Adipocyte (in vitro differentiated cells): ENCODE data around the gene CD300LG.

Experiments used
- DNase-seq: peaks from one replicate; pipeline ENCODE4 v3.0.0-alpha.2; 2015; ENCODE audit warnings: low read depth
- H3K27me3 ChIP-seq: replicated peaks from 2 replicates; pipeline ENCODE4 v1.7.0; 2013; ENCODE audit warnings: mild to moderate bottlenecking, low read length, moderate library complexity; ENCODE audit not compliant: control insufficient read depth, insufficient read depth
- H3K36me3 ChIP-seq: 2 replicates; pipeline ENCODE4 v1.7.0; 2013; ENCODE audit warnings: low read length, mild to moderate bottlenecking, moderate library complexity; ENCODE audit not compliant: control insufficient read depth, insufficient read depth, severe bottlenecking
- H3K4me1 ChIP-seq: 2 replicates; pipeline ENCODE4 v1.7.0; 2013; ENCODE audit warnings: mild to moderate bottlenecking, low read length, moderate library complexity; ENCODE audit not compliant: control insufficient read depth, insufficient read depth
- H3K4me3 ChIP-seq: 2 replicates; pipeline ENCODE4 v1.7.0; 2013; ENCODE audit warnings: mild to moderate bottlenecking, low read length, moderate library complexity
- H3K9ac ChIP-seq: 2 replicates; pipeline ENCODE4 v1.7.0; 2013; ENCODE audit warnings: mild to moderate bottlenecking, low read length, moderate library complexity
- H3K9me3 ChIP-seq: 2 replicates; pipeline ENCODE4 v1.7.0; 2013; ENCODE audit warnings: mild to moderate bottlenecking, low read length, moderate library complexity; ENCODE audit not compliant: control insufficient read depth

CD300LG gene

DNA sequence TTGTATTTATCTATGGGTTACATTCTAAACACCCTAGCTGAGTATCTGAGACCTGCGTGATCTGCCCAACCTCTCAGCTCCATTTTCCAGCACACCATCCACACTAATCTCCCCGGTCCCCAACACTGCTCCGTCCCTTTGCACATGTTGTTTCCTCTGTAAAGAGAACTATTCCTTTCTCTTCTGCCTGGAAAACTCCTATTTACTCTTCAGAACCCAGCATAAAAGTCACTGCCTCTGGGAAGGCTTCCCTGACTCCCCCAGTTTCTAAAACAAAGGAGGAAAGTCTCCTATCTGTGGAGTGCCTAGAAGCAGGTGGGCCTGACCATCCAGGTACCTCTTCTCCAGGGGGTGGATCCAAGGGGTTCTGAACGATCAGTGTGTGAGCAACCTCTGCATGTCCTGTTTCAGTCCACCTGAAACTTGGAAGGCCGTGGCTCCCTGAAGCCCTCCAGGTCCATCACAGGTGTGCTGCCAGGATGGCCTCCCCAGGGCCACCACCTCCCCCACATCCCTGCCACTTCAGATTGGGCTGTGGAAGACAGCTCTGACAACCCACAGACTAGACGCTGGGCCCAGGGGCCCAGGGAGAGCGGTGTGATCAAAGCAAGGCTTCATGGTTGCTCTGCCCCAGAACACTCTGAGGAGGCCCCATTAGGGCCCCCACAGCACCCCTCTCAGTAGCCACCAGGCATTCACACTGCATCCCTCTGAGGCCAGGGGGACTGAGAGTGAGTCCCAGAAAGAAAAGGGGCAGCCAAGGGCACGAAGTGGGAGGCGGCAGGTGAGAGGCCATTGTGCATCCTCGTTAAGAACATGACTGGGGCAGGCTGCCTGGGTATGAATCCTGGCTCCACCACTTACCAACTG, 34.3 kb upstream of the CD300LG start:
- Histone ChIP-seq H3K9ac (no peak overlapping the region), H3K4me1 (peaks cover 21% of the 10 kb centered on the region), H3K36me3 (peaks cover 64% of the 10 kb centered on the region), H3K27me3 (no peaks in the 10 kb centered on the region), H3K4me3 (no peak overlapping the region), H3K9me3 (no peaks in the 10 kb centered on the region)
- no peak for DNase-seq

DNA sequence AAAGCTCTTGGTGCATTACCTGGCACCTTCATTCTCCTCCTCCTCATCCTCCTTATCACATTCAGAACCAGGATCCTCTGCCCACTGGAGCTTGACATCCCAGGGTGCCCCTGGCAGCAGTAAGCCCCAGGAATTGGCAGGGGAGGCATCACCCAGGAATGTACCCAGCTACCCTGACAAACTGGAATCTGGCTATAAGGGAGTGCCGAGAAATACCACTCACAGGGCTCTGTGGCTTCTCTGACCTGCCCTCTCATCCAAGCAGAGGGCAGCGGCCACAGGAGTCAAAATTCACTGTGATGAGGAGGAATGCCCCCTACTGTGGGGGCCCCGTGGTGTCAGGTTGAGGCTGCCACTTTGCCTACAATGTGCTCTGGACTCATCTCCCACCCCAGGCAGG, 33.6 kb upstream of the CD300LG start:
- no peaks in the 10 kb centered on the region for H3K27me3 ChIP-seq

DNA sequence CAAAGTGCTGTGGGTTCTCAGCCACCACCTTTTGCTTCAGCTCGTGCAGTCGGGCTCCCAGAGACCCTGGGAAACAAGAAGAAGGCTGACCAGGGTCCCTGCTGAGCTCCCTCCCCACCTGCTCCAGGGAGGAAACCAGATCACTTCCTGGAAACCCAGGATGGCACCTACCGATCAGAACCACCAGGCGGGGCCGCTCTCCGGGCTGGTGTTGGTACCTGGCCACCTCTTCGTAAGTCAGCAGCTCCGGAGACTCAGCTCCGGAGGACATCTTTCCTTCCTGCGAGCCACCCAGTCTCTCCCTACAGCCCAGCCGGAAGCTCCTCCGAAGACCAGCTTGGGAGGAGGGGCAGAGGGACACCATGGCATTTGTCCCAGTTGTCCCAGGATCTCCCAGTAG, 33.0 kb upstream of the CD300LG start:
- H3K27me3 ChIP-seq, result no peaks in the 10 kb centered on the region
- H3K9me3 ChIP-seq, result no peaks in the 10 kb centered on the region
- DNase-seq, result no peak
- H3K4me3 ChIP-seq, result peak overlapping the region; percentile 39
- peak overlapping the region; percentile 19 for H3K9ac ChIP-seq
- peaks cover 56% of the 10 kb centered on the region for H3K36me3 ChIP-seq
- peaks cover 21% of the 10 kb centered on the region for H3K4me1 ChIP-seq

More for the DNA sequence above, 33.6 kb upstream of the CD300LG start:
- H3K4me1 ChIP-seq, result peaks cover 21% of the 10 kb centered on the region
- H3K4me3 ChIP-seq, result no peak overlapping the region
- no peaks in the 10 kb centered on the region for H3K9me3 ChIP-seq
- peaks cover 59% of the 10 kb centered on the region for H3K36me3 ChIP-seq
- no peak for DNase-seq
- no peak overlapping the region for H3K9ac ChIP-seq

DNA sequence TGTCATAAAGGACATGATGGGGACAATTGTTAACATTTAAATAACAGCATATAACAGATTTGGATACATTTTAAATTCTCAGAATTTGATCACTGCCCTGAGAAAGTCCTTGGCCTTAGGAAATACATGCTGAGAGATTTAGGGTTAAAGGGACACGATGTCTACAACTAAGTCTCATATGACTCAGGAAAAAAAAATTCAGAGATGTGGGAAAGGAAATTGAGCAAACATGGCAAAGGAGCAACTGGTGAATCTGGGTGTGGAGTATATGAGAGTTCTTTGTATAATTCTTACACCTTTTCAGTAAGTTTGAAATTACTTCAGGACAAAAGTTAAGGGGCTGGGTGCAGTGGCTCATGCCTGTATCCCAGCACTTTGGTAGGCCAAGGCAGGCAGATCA, 32.3 kb upstream of the CD300LG start:
- H3K36me3 ChIP-seq, result peaks cover 61% of the 10 kb centered on the region
- H3K9me3 ChIP-seq, result no peaks in the 10 kb centered on the region
- H3K27me3 ChIP-seq, result no peaks in the 10 kb centered on the region
- peak overlapping the region; percentile 19 for H3K9ac ChIP-seq
- peak overlapping the region; percentile 54 for H3K4me3 ChIP-seq
- H3K4me1 ChIP-seq, result peaks cover 21% of the 10 kb centered on the region
- peak; percentile 87 for DNase-seq

DNA sequence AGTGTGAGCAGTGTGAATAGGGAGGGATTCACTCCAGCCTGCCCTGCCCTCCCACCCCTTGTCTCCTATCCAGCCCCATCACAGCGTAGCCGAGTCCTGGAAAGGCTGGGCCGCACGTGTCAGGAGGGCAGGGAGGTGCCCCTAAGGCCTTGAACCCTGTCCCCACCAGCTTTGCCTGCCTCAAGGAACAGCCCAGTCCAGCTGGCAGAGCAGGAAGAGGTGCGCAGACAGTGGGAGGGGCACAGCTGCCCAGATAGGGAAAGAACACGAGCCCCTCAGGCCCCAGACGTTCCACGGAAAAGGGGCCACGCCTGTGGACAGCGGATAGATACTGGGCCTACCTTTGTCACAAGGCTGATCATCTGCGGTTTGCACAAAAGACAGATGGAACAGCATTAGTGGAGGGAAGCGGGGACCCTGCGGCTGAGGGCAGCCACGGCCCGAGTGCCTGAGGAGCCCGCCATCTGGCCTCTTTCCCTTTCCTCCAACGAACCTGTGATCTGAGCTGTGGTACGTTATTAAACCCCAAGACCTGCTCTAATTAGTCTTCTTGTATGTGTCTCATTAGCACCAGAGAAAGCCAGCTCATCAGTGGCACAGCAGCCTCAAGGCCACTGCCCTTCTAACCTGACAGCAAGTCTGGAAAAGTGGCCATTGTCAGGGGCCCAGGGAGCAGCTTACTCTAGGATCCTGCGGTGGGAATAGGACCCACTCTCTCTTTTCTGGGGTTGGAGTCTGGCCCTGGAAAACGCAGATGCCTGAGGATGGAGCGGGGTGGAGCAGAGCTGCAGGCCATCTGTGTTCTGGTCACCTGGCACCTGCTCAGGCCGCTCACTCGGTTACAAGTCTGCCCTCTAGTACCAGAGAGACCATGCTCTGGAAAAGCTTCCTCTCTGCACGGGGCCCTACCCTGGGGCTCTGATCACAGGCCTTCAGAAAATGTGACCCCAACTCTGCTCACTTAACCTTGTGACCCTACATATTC, 30.3 kb upstream of the CD300LG start:
- H3K4me1 ChIP-seq, result peaks cover 21% of the 10 kb centered on the region
- no peak for DNase-seq

DNA sequence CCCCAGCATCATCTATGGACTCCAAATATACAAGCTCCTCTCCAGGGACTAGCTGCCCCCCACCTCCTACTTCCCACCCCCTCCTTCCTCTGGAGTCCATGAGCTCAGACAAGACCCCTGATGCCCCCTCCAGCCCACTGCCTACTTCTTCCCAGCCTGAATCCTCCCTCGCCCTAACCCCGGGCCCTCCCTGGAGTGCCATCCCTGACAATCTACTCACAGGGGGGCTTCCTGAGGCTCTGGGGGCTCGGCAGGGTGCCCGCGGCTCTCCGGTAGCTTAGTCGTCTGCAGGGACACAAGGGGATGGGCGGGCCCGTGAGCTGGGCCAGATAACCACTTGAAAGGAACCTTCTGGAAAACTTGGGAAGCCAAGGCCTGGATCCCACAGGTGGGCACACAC, 29.1 kb upstream of the CD300LG start:
- DNase-seq, result no peak
- H3K9ac ChIP-seq, result no peak overlapping the region
- H3K4me1 ChIP-seq, result peaks cover 21% of the 10 kb centered on the region
- H3K36me3 ChIP-seq, result peaks cover 45% of the 10 kb centered on the region
- no peaks in the 10 kb centered on the region for H3K27me3 ChIP-seq
- H3K4me3 ChIP-seq, result no peak overlapping the region
- H3K9me3 ChIP-seq, result no peaks in the 10 kb centered on the region

More for the DNA sequence above, 30.3 kb upstream of the CD300LG start:
- H3K4me3 ChIP-seq, result no peak overlapping the region
- no peaks in the 10 kb centered on the region for H3K9me3 ChIP-seq
- H3K9ac ChIP-seq, result no peak overlapping the region
- no peaks in the 10 kb centered on the region for H3K27me3 ChIP-seq
- H3K36me3 ChIP-seq, result peaks cover 49% of the 10 kb centered on the region

DNA sequence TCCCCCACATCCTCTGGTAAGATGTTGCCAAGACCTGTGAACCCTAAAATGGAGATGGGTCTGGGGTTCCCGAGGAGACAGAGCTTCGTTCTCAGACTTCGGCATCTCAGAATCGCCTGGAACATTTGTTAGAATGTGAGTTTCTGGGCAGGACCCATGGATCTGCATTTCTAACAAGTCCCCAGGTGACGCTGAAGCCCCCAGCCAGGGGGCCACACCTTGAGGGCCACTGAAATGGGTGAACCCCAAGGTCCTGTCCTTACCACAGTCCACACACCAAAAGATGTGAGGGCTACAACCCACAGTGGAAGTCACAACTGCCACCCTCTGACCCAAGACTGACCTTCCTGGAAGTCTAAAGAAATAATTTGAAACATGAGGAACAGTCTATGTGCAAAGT, 28.0 kb upstream of the CD300LG start:
- Histone ChIP-seq H3K4me1 (peaks cover 22% of the 10 kb centered on the region), H3K27me3 (no peaks in the 10 kb centered on the region), H3K4me3 (no peak overlapping the region), H3K9me3 (no peaks in the 10 kb centered on the region), H3K9ac (no peak overlapping the region), H3K36me3 (peaks cover 34% of the 10 kb centered on the region)
- no peak for DNase-seq

DNA sequence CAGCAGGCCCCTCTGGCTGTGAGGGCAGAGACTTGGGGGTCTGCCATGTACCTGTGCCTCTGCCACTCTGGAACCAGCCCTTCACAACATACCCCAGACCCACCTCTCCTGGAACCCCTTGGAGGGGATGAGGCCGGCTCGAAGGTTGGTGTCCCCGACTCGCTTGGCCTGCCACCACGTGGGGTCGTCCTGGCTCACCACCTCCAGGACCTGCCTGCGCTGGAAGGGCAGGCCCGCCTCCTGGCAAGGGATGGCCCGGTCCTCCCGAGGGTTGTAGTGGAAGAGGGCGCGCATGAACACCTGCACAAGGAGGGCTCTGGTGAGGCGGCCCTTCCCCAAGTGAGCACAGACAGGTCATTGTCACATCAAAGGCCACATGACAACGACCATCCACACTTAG, 26.2 kb upstream of the CD300LG start:
- no peak for DNase-seq
- no peak overlapping the region for H3K9ac ChIP-seq
- no peaks in the 10 kb centered on the region for H3K9me3 ChIP-seq
- H3K4me3 ChIP-seq, result no peak overlapping the region
- peaks cover 41% of the 10 kb centered on the region for H3K36me3 ChIP-seq
- no peaks in the 10 kb centered on the region for H3K27me3 ChIP-seq
- peaks cover 8% of the 10 kb centered on the region for H3K4me1 ChIP-seq

DNA sequence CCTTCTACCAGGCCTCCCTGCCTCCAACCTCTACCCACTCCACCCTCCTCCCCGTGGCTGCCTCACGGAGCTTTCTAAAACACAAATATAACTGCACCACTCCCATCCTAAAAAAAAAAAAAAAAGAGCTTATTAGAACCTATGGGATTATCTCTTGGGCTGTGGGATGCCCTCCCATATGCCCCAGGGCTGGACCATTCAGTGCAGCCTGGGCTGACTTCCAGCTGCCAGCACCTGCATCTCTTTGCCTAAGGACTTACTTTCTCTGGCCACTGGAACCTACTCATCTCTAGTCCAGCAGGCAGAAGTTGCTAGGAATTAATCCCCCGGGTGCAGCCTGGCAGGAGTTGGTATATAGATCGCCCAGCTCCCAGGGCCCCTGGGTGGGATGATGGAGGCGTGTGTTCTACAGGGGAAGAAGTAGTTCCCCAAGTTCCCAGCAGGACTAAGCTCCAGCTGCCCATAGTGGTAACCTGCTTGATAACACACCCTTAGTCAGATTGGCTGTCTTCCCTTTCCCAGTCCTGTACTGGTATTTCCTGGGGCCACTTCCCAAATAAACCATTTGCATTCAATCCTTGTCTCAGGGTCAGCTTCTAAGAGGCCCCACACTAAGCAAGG, 24.3 kb upstream of the CD300LG start:
- Histone ChIP-seq H3K27me3 (no peaks in the 10 kb centered on the region), H3K36me3 (peaks cover 41% of the 10 kb centered on the region), H3K4me1 (peaks cover 8% of the 10 kb centered on the region), H3K4me3 (no peak overlapping the region), H3K9me3 (no peaks in the 10 kb centered on the region), H3K9ac (no peak overlapping the region)
- no peak for DNase-seq

DNA sequence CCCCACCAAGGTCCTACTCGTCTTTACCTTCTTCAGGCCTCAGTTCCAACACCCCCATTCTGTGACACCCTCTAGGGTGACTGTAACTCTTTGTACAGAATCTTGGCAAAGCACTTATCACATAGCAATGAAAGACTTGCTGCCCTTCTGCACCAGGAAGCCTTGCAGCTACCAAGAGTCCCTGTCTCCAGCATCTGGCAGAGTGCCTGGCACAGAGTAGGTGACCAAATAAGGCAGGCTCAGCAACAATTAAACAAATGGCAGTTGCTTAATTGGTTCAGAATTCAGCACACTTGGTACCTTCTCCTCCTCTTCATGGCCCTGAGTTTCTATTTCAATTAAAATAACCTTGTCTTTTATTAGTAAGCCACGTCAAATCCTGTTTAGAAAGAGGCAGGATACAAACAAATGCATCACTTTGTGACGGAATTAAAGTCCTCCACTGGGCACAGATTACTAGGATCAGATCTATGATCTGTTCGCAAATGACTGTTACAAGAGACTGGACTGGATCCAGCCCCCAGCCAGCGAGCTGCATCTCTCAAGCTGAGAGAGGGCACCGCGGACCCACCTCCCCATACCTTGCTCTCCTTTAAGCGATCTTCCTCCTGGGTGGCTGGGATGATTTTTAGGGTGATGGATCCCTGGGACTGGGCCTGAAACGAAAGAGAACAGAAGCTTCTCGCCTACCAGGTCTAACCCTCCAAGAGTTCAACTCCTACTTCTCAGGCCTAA, 23.5 kb upstream of the CD300LG start:
- peaks cover 49% of the 10 kb centered on the region for H3K36me3 ChIP-seq
- no peak overlapping the region for H3K4me3 ChIP-seq
- peaks cover 8% of the 10 kb centered on the region for H3K4me1 ChIP-seq
- no peaks in the 10 kb centered on the region for H3K9me3 ChIP-seq
- H3K9ac ChIP-seq, result no peak overlapping the region
- H3K27me3 ChIP-seq, result no peaks in the 10 kb centered on the region
- DNase-seq, result no peak
